ENCODE data around the gene ATXN7L2.
"Not testable (repeated sequence)": the region's sequence is repeated elsewhere in the genome, so short reads cannot be mapped to it uniquely, and the experiment has no call there.

The ATXN7L2 gene

DNA sequence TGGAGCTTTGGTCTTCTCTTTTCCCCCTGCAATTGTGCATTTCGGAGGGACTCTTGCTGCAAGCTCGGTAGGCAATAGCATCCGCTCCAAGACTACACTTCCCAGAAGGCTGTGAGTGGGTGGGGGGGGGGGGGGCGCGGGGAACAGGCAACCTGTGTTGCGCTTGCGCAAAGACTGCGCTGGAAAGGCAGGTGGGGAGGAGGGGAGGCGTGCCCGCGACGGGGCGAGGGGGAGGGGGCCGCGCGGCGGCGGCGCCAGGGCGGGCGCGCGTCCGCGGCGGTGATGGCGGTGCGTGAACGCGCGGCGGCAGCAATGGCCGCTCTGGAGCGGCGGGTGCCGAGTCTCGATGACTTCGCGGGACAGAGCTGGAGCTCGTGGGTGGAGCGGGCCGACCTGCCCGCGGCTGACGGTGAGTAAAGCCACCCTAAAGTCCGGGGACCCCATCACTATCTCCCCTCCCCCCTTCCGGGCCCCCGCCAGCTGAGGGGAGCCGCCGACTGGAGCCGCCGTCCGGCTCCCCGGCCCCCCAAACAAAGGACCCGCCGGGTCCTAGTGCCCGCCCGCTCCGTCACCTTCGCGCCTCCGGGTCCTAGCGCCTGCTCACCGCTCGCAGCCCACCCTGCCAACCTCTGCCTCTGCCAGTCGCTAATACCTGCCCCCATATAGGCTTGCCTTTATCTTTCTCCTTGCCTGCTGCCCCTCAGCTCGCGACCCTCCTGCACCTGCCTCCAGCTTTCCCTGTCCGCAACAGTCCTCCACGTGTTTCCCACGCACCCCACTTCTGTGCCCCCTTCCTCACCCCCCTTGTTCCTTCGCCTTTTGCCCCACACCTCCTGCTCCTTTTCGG, at the start of gene ATXN7L2:
Gene ATXN7L2, plus strand, starts transcription at position 234 of the 847 bp plus-strand sequence. Its CDS starts 49 bp downstream, at position 283.
- Histone ChIP-seq H3K4me1 (ENCODE audit: insufficient read depth, low read length) (peaks cover 37% of the 10 kb centered on the region), H2AFZ (ENCODE audit: low read depth, low read length) (peak within 1 kb of the TSS; percentile 49), H3K36me3 (ENCODE audit: insufficient read depth, low read length) (peaks cover 28% of the 10 kb centered on the region), H3K9me3 (ENCODE audit: low read length) (no peaks in the 10 kb centered on the region), H3K27me3 (ENCODE audit: insufficient read depth, low read length) (peaks cover 15% of the 10 kb centered on the region), H3K4me3 (ENCODE audit: low read length) (peak within 1 kb of the TSS; percentile 85)

GRCh38 chr1:109434484-109434883, 49.2 kb upstream of the ATXN7L2 start:
- no peaks in the 10 kb centered on the region for H3K36me3 ChIP-seq (ENCODE audit: insufficient read depth, low read length)
- H3K9me3 ChIP-seq (ENCODE audit: low read length): no peaks in the 10 kb centered on the region
- H3K27me3 ChIP-seq (ENCODE audit: insufficient read depth, low read length): no peaks in the 10 kb centered on the region
- peaks cover 8% of the 10 kb centered on the region for H3K4me1 ChIP-seq (ENCODE audit: insufficient read depth, low read length)
- no peak overlapping the region for H2AFZ ChIP-seq (ENCODE audit: low read depth, low read length)
- H3K4me3 ChIP-seq (ENCODE audit: low read length): no peak overlapping the region

DNA sequence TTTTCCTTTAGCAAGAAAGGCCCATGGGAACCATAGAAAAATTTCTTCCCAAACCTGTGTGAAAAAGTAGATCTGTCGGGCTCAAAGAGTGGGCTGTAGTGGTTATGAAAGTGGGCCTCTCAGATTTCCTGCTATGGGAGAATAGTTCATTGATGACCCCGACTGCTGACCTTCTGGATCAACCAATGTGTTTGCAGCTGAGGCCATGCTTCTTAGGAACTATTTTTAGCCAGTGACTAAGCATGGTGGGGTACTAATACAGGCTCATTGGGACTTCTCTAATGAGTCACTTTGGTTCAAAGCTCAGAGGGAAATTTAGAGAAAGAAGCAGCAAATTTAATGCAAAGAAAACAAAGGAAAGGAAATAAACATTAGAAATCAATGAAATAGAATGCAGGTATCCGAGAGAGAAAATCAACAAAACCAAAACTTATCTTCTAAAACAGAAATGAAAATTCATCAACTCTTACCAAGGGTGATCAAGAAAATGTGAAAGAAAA, 44.9 kb upstream of the ATXN7L2 start:
- Histone ChIP-seq H3K4me1 (ENCODE audit: insufficient read depth, low read length) (peaks cover 8% of the 10 kb centered on the region), H2AFZ (ENCODE audit: low read depth, low read length) (no peak overlapping the region), H3K9me3 (ENCODE audit: low read length) (no peaks in the 10 kb centered on the region), H3K4me3 (ENCODE audit: low read length) (no peak overlapping the region), H3K36me3 (ENCODE audit: insufficient read depth, low read length) (no peaks in the 10 kb centered on the region), H3K27me3 (ENCODE audit: insufficient read depth, low read length) (peaks cover 10% of the 10 kb centered on the region)

GRCh38 chr1:109441069-109441468, 42.6 kb upstream of the ATXN7L2 start:
- Histone ChIP-seq H2AFZ (ENCODE audit: low read depth, low read length) (no peak overlapping the region), H3K27me3 (ENCODE audit: insufficient read depth, low read length) (peaks cover 22% of the 10 kb centered on the region), H3K4me1 (ENCODE audit: insufficient read depth, low read length) (peaks cover 8% of the 10 kb centered on the region), H3K36me3 (ENCODE audit: insufficient read depth, low read length) (no peaks in the 10 kb centered on the region), H3K9me3 (ENCODE audit: low read length) (no peaks in the 10 kb centered on the region), H3K4me3 (ENCODE audit: low read length) (no peak overlapping the region)

- H3K27me3 ChIP-seq (ENCODE audit: insufficient read depth, low read length): peaks cover 22% of the 10 kb centered on the region
- H3K9me3 ChIP-seq (ENCODE audit: low read length): no peaks in the 10 kb centered on the region
- H2AFZ ChIP-seq (ENCODE audit: low read depth, low read length): no peak overlapping the region
- H3K4me1 ChIP-seq (ENCODE audit: insufficient read depth, low read length): peaks cover 5% of the 10 kb centered on the region
- H3K4me3 ChIP-seq (ENCODE audit: low read length): no peak overlapping the region
- H3K36me3 ChIP-seq (ENCODE audit: insufficient read depth, low read length): no peaks in the 10 kb centered on the region
These were observed 40.2 kb upstream of the ATXN7L2 start for GRCh38 chr1:109443476-109443875.

DNA sequence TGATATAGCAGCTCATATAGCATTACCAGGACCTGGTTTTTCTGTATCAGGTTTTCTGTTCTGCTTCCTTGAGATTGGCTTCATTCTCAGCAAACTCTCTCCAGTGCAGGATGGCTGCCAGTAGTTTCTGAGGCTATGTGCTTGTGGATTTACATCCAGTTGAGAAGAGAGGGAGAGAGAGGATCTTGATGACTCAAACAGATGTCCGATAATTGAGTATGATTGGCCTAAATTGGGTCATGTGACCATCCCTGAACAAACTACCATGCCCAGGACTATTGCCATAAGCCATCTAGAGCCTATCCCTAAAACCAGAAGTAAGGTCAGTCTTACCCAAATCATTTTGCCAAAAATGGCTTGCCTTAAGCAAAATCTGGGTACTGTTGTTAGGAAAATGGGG, 39.4 kb upstream of the ATXN7L2 start:
- H3K27me3 ChIP-seq (ENCODE audit: insufficient read depth, low read length): peaks cover 22% of the 10 kb centered on the region
- H2AFZ ChIP-seq (ENCODE audit: low read depth, low read length): no peak overlapping the region
- H3K36me3 ChIP-seq (ENCODE audit: insufficient read depth, low read length): no peaks in the 10 kb centered on the region
- no peak overlapping the region for H3K4me3 ChIP-seq (ENCODE audit: low read length)
- no peaks in the 10 kb centered on the region for H3K4me1 ChIP-seq (ENCODE audit: insufficient read depth, low read length)
- no peaks in the 10 kb centered on the region for H3K9me3 ChIP-seq (ENCODE audit: low read length)

- H2AFZ ChIP-seq (ENCODE audit: low read depth, low read length); H3K4me3 ChIP-seq (ENCODE audit: low read length); H3K4me1 ChIP-seq (ENCODE audit: insufficient read depth, low read length); H3K36me3 ChIP-seq (ENCODE audit: insufficient read depth, low read length); H3K9me3 ChIP-seq (ENCODE audit: low read length): not testable (repeated sequence)
- peaks cover 22% of the 10 kb centered on the region for H3K27me3 ChIP-seq (ENCODE audit: insufficient read depth, low read length)
These were observed 37.6 kb upstream of the ATXN7L2 start for GRCh38 chr1:109445949-109446695.

- H3K36me3 ChIP-seq (ENCODE audit: insufficient read depth, low read length): no peaks in the 10 kb centered on the region
- no peak overlapping the region for H3K4me3 ChIP-seq (ENCODE audit: low read length)
- no peak overlapping the region for H2AFZ ChIP-seq (ENCODE audit: low read depth, low read length)
- H3K27me3 ChIP-seq (ENCODE audit: insufficient read depth, low read length): peaks cover 22% of the 10 kb centered on the region
- H3K4me1 ChIP-seq (ENCODE audit: insufficient read depth, low read length): no peaks in the 10 kb centered on the region
- peaks cover 2% of the 10 kb centered on the region for H3K9me3 ChIP-seq (ENCODE audit: low read length)
These were observed 36.2 kb upstream of the ATXN7L2 start for GRCh38 chr1:109447524-109447923.

GRCh38 chr1:109454497-109455133, 29.1 kb upstream of the ATXN7L2 start:
- Histone ChIP-seq H3K36me3 (ENCODE audit: insufficient read depth, low read length) (no peaks in the 10 kb centered on the region), H3K4me1 (ENCODE audit: insufficient read depth, low read length) (no peaks in the 10 kb centered on the region), H2AFZ (ENCODE audit: low read depth, low read length) (no peak overlapping the region), H3K27me3 (ENCODE audit: insufficient read depth, low read length) (no peaks in the 10 kb centered on the region), H3K9me3 (ENCODE audit: low read length) (peaks cover 6% of the 10 kb centered on the region), H3K4me3 (ENCODE audit: low read length) (no peak overlapping the region)

- peaks cover 3% of the 10 kb centered on the region for H3K9me3 ChIP-seq (ENCODE audit: low read length)
- no peak overlapping the region for H3K4me3 ChIP-seq (ENCODE audit: low read length)
- H2AFZ ChIP-seq (ENCODE audit: low read depth, low read length): no peak overlapping the region
- H3K4me1 ChIP-seq (ENCODE audit: insufficient read depth, low read length): no peaks in the 10 kb centered on the region
- H3K27me3 ChIP-seq (ENCODE audit: insufficient read depth, low read length): peaks cover 5% of the 10 kb centered on the region
- no peaks in the 10 kb centered on the region for H3K36me3 ChIP-seq (ENCODE audit: insufficient read depth, low read length)
These were observed 25.9 kb upstream of the ATXN7L2 start for GRCh38 chr1:109457819-109458218.

DNA sequence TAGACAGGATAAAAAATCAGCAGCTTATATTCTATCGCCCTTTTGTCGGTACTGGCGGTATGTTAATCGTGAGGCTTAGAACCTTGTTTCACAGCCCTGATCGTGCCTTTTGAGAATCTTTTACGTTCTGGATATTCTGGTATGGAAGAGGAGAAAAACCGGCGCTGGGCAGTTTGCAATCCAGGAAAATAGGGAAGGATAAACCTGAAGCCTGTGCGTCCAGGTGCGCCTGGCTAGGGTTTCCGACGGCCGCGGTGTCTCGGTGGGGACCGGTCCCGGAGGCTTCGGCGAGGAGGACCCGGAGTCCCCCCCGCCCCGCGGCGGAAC, 17.6 kb upstream of the ATXN7L2 start:
- peaks cover 72% of the 10 kb centered on the region for H3K27me3 ChIP-seq (ENCODE audit: insufficient read depth, low read length)
- H3K4me1 ChIP-seq (ENCODE audit: insufficient read depth, low read length): peaks cover 4% of the 10 kb centered on the region
- no peaks in the 10 kb centered on the region for H3K36me3 ChIP-seq (ENCODE audit: insufficient read depth, low read length)
- no peaks in the 10 kb centered on the region for H3K9me3 ChIP-seq (ENCODE audit: low read length)
- peak overlapping the region; percentile 70 for H2AFZ ChIP-seq (ENCODE audit: low read depth, low read length)
- H3K4me3 ChIP-seq (ENCODE audit: low read length): peak overlapping the region; percentile 48

GRCh38 chr1:109466452-109467300, 17.0 kb upstream of the ATXN7L2 start, which contains the start of gene SYPL2:
SYPL2 (plus strand) TSS chr1:109466546; CDS start chr1:109466844, 298 bp downstream.
- Histone ChIP-seq H3K36me3 (ENCODE audit: insufficient read depth, low read length) (no peaks in the 10 kb centered on the region), H3K27me3 (ENCODE audit: insufficient read depth, low read length) (peaks cover 69% of the 10 kb centered on the region), H3K4me1 (ENCODE audit: insufficient read depth, low read length) (peaks cover 4% of the 10 kb centered on the region), H3K4me3 (ENCODE audit: low read length) (peak within 1 kb of the TSS; percentile 48), H2AFZ (ENCODE audit: low read depth, low read length) (peak within 1 kb of the TSS; percentile 70), H3K9me3 (ENCODE audit: low read length) (no peaks in the 10 kb centered on the region)

Measured in neuron (in vitro differentiated cells).